ENCODE results near the gene NXF1. TPM values are rescaled to one million over a fixed set of nuclear protein-coding genes. Genes with fewer than 3 reads are reported as not detected.

The NXF1 gene
- total and polyA plus RNA-seq, 2 donors (not counting 1 experiment from before 2014, with no cell fraction given) = 17.2 to 27.8 TPM

DNA sequence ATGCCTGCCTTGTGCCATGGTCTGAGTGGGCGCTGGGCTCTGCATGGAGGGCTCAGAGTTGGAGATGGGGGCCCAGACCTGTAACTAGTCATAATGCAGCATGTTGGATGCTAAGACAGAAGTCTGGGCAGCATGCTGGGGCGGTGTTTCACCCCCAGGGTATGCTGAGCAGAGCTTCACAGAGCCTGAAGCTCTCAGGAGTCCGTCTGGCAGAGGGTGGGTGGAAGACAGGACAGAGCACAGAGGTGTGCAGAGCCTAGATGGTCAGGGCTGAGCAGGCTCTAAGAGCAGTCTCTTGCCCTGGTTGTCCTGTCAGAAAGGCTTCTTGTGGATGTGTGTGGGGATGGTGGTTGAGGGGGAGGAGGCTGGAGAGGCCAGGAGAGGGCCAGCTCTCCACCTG is 26.8 kb downstream of the NXF1 start:
- Histone ChIP-seq H4K20me1 (ENCODE audit: control insufficient read depth, extremely low read depth, insufficient read depth, low read length) (no peaks in the 10 kb centered on the region), H3K4me2 (ENCODE audit: extremely low read depth, insufficient read depth, low read length) (no peak overlapping the region), H3K27ac (ENCODE audit: insufficient read depth, low read length) (no peak overlapping the region), H3K4me3 (replicated peaks in 1 of 4; ENCODE audit: control extremely low read depth in 1 of 4, insufficient read depth in 1 of 4, low read depth in 3 of 4, low read length in 4 of 4) (no peak overlapping the region), H3K79me2 (ENCODE audit: control insufficient read depth, insufficient read depth, low read length) (peaks cover 4% of the 10 kb centered on the region), H3K9ac (ENCODE audit: insufficient read depth, low read length) (no peak overlapping the region), H3K9me3 (ENCODE audit: control insufficient read depth, insufficient read depth, low read depth, low read length) (no peaks in the 10 kb centered on the region), H3K36me3 (ENCODE audit: control insufficient read depth, insufficient read depth, low read length) (peaks cover 17% of the 10 kb centered on the region), H2AFZ (ENCODE audit: low read length) (no peak overlapping the region), H3K4me1 (ENCODE audit: control insufficient read depth, extremely low read depth, insufficient read depth, low read length) (no peaks in the 10 kb centered on the region), H3K27me3 (ENCODE audit: control insufficient read depth, insufficient read depth, low read length) (no peaks in the 10 kb centered on the region)
- DNase-seq (ENCODE audit: low read depth in 2 of 2) = no peak
- TF ChIP-seq EZH2 (IDR thresholded peaks at IDR 0.05; ENCODE audit: low read length, missing control alignments) = no peak
- TF ChIP-seq, protein P1, sequence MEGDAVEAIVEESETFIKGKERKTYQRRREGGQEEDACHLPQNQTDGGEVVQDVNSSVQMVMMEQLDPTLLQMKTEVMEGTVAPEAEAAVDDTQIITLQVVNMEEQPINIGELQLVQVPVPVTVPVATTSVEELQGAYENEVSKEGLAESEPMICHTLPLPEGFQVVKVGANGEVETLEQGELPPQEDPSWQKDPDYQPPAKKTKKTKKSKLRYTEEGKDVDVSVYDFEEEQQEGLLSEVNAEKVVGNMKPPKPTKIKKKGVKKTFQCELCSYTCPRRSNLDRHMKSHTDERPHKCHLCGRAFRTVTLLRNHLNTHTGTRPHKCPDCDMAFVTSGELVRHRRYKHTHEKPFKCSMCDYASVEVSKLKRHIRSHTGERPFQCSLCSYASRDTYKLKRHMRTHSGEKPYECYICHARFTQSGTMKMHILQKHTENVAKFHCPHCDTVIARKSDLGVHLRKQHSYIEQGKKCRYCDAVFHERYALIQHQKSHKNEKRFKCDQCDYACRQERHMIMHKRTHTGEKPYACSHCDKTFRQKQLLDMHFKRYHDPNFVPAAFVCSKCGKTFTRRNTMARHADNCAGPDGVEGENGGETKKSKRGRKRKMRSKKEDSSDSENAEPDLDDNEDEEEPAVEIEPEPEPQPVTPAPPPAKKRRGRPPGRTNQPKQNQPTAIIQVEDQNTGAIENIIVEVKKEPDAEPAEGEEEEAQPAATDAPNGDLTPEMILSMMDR (conservative IDR thresholded peaks at IDR 0.05 in 1 of 2, IDR thresholded peaks at IDR 0.05 in 1 of 2; ENCODE audit: low read depth in 1 of 2, low read length in 2 of 2) = no peak

DNA sequence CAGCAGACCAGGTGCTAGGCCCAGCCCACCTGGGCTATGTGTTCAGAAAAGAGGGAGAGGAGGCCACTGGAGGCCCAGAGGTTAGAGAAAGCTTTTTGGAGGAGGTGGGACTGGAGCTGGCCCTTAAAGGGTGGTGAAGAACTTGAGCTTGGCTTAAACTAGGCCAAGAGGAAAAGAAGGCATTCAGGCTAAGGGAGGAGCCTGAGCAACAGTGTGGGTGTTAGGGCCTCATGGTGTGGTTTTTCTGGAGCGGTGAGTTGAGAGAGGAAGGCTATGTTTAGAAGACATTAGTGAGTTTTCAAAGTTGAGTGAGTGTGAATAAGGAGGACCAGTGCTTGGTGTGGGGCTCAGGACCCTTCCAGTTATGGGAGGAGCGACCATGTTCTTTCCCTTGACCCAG is 27.9 kb downstream of the NXF1 start:
- H4K20me1 ChIP-seq (ENCODE audit: control insufficient read depth, extremely low read depth, insufficient read depth, low read length) = no peaks in the 10 kb centered on the region

DNA sequence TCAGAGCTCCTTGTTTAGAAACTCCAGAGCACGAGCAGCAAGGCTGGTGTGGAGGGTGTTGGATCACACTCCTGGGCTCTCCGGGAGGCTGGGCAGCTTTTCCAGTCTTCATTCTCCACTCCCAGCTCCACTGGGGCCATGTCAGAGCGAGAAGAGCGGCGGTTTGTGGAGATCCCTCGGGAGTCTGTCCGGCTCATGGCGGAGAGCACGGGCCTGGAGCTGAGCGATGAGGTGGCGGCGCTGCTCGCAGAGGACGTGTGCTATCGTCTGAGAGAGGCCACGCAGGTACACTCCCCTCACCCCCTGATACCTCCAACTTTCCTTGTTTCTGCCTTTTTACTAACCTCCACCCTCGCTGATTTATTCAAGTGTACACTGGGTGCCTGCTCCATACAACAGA is 29.6 kb downstream of the NXF1 start:
- Histone ChIP-seq H3K36me3 (ENCODE audit: control insufficient read depth, insufficient read depth, low read length) (peaks cover 10% of the 10 kb centered on the region), H2AFZ (ENCODE audit: low read length) (no peak overlapping the region), H3K79me2 (ENCODE audit: control insufficient read depth, insufficient read depth, low read length) (peaks cover 12% of the 10 kb centered on the region), H3K4me2 (ENCODE audit: extremely low read depth, insufficient read depth, low read length) (no peak overlapping the region), H3K9ac (ENCODE audit: insufficient read depth, low read length) (no peak overlapping the region), H3K27ac (ENCODE audit: insufficient read depth, low read length) (no peak overlapping the region), H3K27me3 (ENCODE audit: control insufficient read depth, insufficient read depth, low read length) (no peaks in the 10 kb centered on the region), H3K9me3 (ENCODE audit: control insufficient read depth, insufficient read depth, low read depth, low read length) (no peaks in the 10 kb centered on the region), H4K20me1 (ENCODE audit: control insufficient read depth, extremely low read depth, insufficient read depth, low read length) (no peaks in the 10 kb centered on the region), H3K4me1 (ENCODE audit: control insufficient read depth, extremely low read depth, insufficient read depth, low read length) (peaks cover 3% of the 10 kb centered on the region), H3K4me3 (replicated peaks in 1 of 4; ENCODE audit: control extremely low read depth in 1 of 4, insufficient read depth in 1 of 4, low read depth in 3 of 4, low read length in 4 of 4) (no peak overlapping the region)
- no peak for DNase-seq (ENCODE audit: low read depth in 2 of 2)
- TF ChIP-seq, protein P1 (conservative IDR thresholded peaks at IDR 0.05 in 1 of 2, IDR thresholded peaks at IDR 0.05 in 1 of 2; ENCODE audit: low read depth in 1 of 2, low read length in 2 of 2) = no peak
- TF ChIP-seq EZH2 (IDR thresholded peaks at IDR 0.05; ENCODE audit: low read length, missing control alignments) = no peak

More for the DNA sequence above, 27.9 kb downstream of the NXF1 start:
- no peak for DNase-seq (ENCODE audit: low read depth in 2 of 2)
- Histone ChIP-seq H3K36me3 (ENCODE audit: control insufficient read depth, insufficient read depth, low read length) (peaks cover 13% of the 10 kb centered on the region), H3K27me3 (ENCODE audit: control insufficient read depth, insufficient read depth, low read length) (no peaks in the 10 kb centered on the region), H2AFZ (ENCODE audit: low read length) (no peak overlapping the region), H3K9ac (ENCODE audit: insufficient read depth, low read length) (no peak overlapping the region), H3K9me3 (ENCODE audit: control insufficient read depth, insufficient read depth, low read depth, low read length) (no peaks in the 10 kb centered on the region), H3K4me3 (replicated peaks in 1 of 4; ENCODE audit: control extremely low read depth in 1 of 4, insufficient read depth in 1 of 4, low read depth in 3 of 4, low read length in 4 of 4) (no peak overlapping the region), H3K4me2 (ENCODE audit: extremely low read depth, insufficient read depth, low read length) (no peak overlapping the region), H3K79me2 (ENCODE audit: control insufficient read depth, insufficient read depth, low read length) (peaks cover 7% of the 10 kb centered on the region), H3K27ac (ENCODE audit: insufficient read depth, low read length) (no peak overlapping the region), H3K4me1 (ENCODE audit: control insufficient read depth, extremely low read depth, insufficient read depth, low read length) (no peaks in the 10 kb centered on the region)
- TF ChIP-seq EZH2 (IDR thresholded peaks at IDR 0.05; ENCODE audit: low read length, missing control alignments) = no peak
- TF ChIP-seq, protein P1 (conservative IDR thresholded peaks at IDR 0.05 in 1 of 2, IDR thresholded peaks at IDR 0.05 in 1 of 2; ENCODE audit: low read depth in 1 of 2, low read length in 2 of 2) = no peak
